Measurements from ENCODE around the gene FGF11.

The FGF11 gene

DNA sequence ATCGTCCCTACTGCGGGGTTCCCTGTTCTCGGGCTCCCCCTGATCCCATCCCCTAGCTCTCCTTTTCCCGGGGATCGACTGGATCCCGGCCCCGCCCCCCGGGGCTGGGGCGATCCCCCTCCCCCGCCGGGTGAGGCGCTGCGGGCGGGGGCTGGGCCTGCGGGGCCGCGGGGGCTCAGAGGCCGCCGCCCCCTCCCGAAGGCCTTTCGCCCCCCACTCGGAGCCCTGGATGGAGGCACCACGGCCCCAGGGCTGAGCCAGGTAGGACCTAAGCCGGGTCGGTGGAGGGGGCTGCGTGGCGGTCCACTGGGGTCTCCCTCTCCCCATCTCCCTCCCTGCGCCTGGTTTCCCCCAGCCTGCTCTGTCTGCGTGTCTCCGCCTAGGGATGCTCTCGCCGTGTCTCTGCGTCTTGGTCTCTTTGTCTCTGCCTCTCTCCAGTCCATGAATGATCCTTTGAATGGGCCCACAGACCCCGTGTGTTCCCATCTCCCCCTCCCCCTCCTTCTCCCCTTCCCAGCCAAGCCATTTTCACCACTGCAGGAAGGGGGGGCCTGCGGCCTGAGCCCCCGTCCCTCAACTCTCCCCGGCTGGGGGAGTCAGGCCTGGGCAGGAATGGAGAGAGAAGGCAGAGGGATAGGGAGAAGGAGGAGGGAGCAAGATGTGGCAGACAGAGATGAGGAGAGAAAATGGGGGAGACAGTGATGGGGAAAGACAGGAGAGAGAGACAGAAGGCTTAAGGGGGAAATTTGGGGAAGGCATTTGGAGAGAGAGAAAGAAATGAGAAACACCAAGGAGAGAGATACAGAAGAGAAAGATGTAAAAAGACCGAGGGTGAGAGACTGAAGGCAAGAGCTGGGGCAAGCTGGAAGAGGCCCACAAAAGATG is 33.7 kb upstream of the FGF11 start:
- Mint-ChIP-seq H3K36me3 (ENCODE audit: low read depth) (peaks cover 9% of the 10 kb centered on the region), H3K27me3 (no peaks in the 10 kb centered on the region), H3K4me1 (ENCODE audit: low read depth) (peaks cover 12% of the 10 kb centered on the region), H3K9me3 (no peaks in the 10 kb centered on the region), H3K4me3 (peak overlapping the region; percentile 76), H3K27ac (no peak overlapping the region)

DNA sequence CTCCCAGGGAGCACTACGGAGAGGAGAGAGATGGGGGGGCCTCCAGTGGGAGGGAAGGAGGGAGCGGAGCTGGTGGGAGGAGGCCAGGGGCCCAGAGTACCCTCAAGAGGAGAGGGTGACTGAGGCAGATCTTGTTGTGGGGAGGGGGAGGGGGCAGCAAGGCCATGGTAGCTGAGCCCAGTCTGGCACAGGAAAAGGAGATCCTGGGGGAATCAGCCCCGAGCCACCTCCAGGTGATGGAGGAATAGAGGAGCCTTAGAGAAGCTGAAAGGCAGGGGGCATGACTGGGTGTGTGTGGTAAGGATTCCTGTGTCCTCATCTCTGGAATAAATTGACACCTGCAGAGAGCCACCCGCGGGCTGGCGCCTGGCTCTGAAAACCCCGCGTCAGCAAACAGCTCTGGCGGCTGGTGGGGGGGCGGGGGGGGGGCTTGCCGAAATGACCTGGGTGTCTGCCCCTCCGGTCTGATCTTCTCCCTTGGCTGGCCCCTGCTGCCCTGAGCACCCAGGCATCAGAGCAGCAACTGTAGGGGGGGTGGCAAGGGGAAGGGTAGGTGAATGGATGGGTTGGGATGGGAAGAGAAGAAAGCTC is 33.0 kb upstream of the FGF11 start:
- peaks cover 12% of the 10 kb centered on the region for H3K4me1 Mint-ChIP-seq (ENCODE audit: low read depth)
- no peak overlapping the region for H3K27ac Mint-ChIP-seq
- no peaks in the 10 kb centered on the region for H3K9me3 Mint-ChIP-seq
- H3K27me3 Mint-ChIP-seq = no peaks in the 10 kb centered on the region
- H3K36me3 Mint-ChIP-seq (ENCODE audit: low read depth) = peaks cover 9% of the 10 kb centered on the region
- H3K4me3 Mint-ChIP-seq = peak overlapping the region; percentile 5

DNA sequence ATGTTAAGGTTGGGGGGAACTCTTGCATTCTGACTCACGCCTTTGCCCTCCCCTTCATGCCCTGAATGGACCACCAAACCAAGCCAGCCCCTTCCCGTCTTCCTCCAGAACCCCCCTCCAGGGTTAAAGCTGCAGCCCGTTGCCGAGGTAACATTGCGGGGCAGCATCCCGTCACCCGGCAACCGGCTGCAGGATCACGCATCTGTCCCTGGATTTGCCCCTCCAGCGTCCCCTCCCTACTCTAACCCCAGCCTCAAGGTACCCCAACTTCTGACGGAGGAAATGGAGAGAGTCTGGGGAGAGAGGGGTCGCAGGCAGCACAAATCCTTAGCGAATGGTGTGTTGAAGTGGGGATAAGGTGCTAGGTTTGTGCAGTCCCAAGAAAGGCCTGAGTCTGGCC is 32.2 kb upstream of the FGF11 start:
- Mint-ChIP-seq H3K4me1 (ENCODE audit: low read depth) (peaks cover 12% of the 10 kb centered on the region), H3K27me3 (no peaks in the 10 kb centered on the region), H3K4me3 (no peak overlapping the region), H3K36me3 (ENCODE audit: low read depth) (peaks cover 4% of the 10 kb centered on the region), H3K27ac (no peak overlapping the region), H3K9me3 (no peaks in the 10 kb centered on the region)

DNA sequence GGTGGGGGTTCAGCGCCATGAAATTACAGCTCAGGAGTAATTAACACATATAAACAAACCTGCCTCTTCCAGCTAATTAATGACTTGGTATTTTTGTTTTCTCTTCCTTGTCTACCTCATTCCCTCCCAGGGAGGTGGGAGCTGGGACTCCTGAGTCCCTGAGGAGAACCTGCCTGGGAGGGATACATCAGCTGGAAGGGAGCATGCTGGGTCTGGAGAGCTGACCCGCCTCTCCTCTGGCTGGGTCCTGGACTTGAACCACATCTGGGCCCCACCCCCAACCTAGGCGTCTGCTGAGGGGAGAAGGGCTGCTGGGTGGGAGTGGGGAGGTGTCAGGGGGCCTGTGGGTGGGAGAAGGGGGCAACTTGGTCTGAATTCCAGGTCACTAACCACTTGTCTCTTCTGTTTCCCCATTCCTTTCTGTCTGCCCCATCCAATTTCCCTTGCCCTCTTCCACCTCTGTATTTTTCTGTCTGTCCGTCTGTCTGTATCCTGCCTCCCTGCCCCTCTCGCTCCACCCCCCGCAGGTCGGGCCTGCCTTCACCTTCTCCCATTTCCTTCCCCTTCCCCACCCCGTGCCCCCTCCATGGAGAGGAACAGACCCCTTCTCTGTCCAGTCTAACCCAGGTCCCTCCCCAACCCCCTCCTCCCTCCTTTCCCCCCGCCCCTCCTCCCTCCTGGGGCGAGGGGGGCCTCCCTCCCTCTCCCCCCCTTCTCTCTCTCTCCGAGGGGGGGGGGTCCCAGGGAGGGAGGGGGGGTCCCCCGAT is 31.6 kb upstream of the FGF11 start, which contains the start of gene NLGN2:
Gene NLGN2 (plus strand): TSS at position 361 of the 767 bp plus-strand sequence. CDS start 411 bp downstream, outside the sequence.
- no peaks in the 10 kb centered on the region for H3K27me3 Mint-ChIP-seq
- peaks cover 12% of the 10 kb centered on the region for H3K4me1 Mint-ChIP-seq (ENCODE audit: low read depth)
- peak within 1 kb of the TSS; percentile 45 for H3K4me3 Mint-ChIP-seq
- no peaks in the 10 kb centered on the region for H3K9me3 Mint-ChIP-seq
- H3K36me3 Mint-ChIP-seq (ENCODE audit: low read depth) = peaks cover 4% of the 10 kb centered on the region
- peak within 1 kb of the TSS; percentile 55 for H3K27ac Mint-ChIP-seq

DNA sequence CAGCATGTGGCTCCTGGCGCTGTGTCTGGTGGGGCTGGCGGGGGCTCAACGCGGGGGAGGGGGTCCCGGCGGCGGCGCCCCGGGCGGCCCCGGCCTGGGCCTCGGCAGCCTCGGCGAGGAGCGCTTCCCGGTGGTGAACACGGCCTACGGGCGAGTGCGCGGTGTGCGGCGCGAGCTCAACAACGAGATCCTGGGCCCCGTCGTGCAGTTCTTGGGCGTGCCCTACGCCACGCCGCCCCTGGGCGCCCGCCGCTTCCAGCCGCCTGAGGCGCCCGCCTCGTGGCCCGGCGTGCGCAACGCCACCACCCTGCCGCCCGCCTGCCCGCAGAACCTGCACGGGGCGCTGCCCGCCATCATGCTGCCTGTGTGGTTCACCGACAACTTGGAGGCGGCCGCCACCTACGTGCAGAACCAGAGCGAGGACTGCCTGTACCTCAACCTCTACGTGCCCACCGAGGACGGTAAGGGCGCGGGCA is 31.0 kb upstream of the FGF11 start:
- peaks cover 6% of the 10 kb centered on the region for H3K4me1 Mint-ChIP-seq (ENCODE audit: low read depth)

DNA sequence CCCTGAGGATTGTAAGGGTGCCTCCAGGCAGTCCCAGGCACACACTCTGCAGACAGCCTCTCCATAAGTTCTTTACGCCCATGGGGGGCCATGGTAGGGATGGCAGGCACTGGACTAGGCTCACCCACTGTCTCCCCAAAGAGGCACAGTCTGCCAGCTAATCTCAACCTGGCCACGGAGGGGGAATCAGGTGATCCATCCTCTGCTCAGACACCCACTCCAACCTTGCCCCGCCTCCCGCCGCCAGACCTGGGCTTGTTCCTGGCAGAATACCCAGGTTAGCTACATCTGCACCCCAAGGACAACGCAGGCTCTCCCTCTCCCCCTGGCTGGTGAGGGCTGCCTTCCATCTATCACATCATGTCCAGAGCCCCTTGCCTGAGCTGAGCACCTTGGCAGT is 30.4 kb upstream of the FGF11 start:
- peaks cover 4% of the 10 kb centered on the region for H3K36me3 Mint-ChIP-seq (ENCODE audit: low read depth)
- H3K4me1 Mint-ChIP-seq (ENCODE audit: low read depth) = peaks cover 5% of the 10 kb centered on the region
- no peaks in the 10 kb centered on the region for H3K27me3 Mint-ChIP-seq
- H3K4me3 Mint-ChIP-seq = no peak overlapping the region
- H3K27ac Mint-ChIP-seq = peak overlapping the region; percentile 61
- H3K9me3 Mint-ChIP-seq = no peaks in the 10 kb centered on the region

More for the DNA sequence above, 31.0 kb upstream of the FGF11 start:
- Mint-ChIP-seq H3K9me3 (no peaks in the 10 kb centered on the region), H3K36me3 (ENCODE audit: low read depth) (peaks cover 4% of the 10 kb centered on the region), H3K4me3 (no peak overlapping the region), H3K27ac (peak overlapping the region; percentile 40), H3K27me3 (no peaks in the 10 kb centered on the region)

DNA sequence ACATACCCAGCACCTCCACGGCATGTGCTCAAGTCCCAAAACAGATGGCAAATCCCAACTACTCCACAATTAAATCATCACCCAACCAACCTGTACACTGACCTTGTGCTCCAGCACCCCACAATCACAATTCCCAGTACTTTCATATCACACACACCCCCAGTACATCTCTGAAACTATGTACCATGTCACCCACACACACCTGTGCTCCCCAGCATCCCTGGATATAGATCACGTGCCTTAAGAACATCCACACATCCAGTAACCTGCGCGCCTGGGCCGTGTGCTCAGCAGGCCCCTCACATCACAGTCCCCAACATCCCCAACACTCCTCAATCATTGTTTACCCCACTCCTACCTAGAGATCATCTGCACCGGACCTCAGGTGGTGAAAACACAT is 29.6 kb upstream of the FGF11 start:
- Mint-ChIP-seq H3K4me1 (ENCODE audit: low read depth) (peaks cover 5% of the 10 kb centered on the region), H3K27me3 (no peaks in the 10 kb centered on the region), H3K9me3 (no peaks in the 10 kb centered on the region), H3K36me3 (ENCODE audit: low read depth) (peaks cover 4% of the 10 kb centered on the region), H3K4me3 (no peak overlapping the region), H3K27ac (no peak overlapping the region)

DNA sequence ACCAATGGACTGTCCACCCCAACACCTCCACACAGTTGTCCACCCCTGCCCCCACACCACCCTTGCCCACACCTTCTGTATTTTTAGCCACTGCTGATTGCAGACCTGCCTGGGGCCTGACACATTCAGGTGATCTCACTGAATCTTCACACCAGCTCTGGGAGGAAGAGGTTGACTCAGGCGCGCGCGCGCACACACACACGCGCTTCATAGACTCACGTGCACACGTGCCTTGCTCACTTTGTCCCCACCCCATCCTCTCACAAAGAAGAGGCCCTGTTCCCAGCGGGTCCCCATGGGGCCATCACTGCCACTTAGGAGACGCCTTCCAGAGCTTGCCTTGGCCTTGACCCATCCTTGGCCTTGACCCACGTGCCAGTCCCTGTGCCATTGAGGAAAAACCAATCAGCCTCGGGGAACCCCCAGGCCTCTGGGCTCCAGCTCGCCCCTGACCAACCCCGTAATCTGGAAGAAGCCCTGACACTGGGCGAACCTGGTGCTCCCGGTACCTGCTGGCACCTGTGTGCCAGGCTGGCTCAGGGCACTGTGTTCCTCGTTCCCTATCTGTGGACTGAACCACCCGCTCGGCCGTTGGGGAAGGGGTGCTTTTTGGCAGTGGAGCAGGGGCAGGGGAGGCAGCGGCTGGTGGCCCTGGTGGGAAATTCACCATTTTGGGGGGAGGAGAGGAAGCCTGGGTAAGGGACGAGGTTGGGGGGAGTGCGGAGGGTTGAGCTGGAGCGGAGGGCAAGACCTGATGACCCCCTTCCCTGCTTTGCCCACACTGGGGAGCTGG is 28.5 kb upstream of the FGF11 start:
- H3K4me1 Mint-ChIP-seq (ENCODE audit: low read depth) = peaks cover 5% of the 10 kb centered on the region
- H3K4me3 Mint-ChIP-seq = no peak overlapping the region
- no peak overlapping the region for H3K27ac Mint-ChIP-seq
- no peaks in the 10 kb centered on the region for H3K27me3 Mint-ChIP-seq
- peaks cover 4% of the 10 kb centered on the region for H3K36me3 Mint-ChIP-seq (ENCODE audit: low read depth)
- H3K9me3 Mint-ChIP-seq = no peaks in the 10 kb centered on the region

DNA sequence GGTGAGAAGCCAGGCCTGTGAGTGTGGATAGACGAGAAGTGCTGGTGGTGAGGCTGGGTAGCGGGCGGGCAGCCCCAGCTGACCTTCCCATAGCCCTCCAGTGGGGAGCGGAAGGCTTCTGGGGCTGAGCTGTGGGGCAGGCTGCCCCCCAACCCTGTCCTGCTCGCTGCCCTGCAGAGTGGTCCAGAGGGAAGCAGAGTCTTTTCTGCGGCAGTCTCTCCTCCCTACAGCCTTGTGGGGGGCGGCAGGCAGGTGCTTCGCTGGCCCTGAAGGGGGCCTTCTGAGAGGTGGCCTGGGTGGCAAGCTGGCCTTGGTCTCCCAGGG is 27.9 kb upstream of the FGF11 start:
- Mint-ChIP-seq H3K9me3 (no peaks in the 10 kb centered on the region), H3K36me3 (ENCODE audit: low read depth) (peaks cover 4% of the 10 kb centered on the region), H3K27ac (no peak overlapping the region), H3K27me3 (no peaks in the 10 kb centered on the region), H3K4me1 (ENCODE audit: low read depth) (peaks cover 5% of the 10 kb centered on the region), H3K4me3 (no peak overlapping the region)

DNA sequence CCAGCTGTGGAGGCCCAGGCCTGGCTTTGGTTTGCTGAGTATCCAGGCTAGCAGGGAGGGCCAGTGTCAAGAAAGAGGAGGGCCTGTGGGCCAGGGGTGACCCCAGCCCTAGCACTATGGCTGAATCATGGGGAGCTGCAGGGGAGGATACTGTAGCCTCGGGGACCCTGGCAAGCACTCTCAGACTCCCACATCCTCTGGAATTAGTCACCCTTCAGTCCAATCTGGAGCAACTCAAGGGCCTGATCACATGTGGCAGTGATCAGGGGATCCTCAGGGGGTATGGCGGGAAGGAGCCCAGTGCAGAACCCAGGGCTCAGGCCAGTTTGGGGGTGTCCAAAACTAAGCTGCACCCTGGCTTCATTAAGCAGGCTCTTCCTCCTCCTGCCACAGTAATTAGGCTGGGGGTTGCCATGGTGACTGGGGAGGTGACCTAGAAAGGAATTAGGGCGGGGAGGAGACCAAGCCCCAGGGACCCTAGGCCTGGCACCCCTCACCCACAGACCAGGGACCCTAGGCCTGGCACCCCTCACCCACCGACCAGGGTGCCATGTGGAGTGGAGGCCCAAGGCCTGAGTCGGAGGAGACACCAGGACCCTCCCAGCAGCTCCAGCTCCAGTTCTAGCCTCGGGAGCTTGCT is 25.8 kb upstream of the FGF11 start:
- Mint-ChIP-seq H3K4me1 (ENCODE audit: low read depth) (no peaks in the 10 kb centered on the region), H3K27ac (no peak overlapping the region), H3K36me3 (ENCODE audit: low read depth) (peaks cover 4% of the 10 kb centered on the region), H3K4me3 (no peak overlapping the region), H3K27me3 (no peaks in the 10 kb centered on the region), H3K9me3 (no peaks in the 10 kb centered on the region)

DNA sequence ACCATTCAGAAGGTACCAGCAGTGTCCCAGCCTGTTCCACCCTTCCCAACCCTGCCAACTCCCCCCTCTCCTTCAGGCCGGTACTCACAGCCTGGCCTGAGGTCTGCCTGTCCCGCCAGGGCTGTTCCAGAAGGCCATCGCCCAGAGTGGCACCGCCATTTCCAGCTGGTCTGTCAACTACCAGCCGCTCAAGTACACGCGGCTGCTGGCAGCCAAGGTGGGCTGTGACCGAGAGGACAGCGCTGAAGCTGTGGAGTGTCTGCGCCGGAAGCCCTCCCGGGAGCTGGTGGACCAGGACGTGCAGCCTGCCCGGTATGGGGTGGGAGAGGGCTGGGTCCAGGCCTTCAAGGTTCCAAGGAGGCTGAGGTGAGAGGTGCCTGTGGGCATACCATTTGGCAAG is 24.5 kb upstream of the FGF11 start:
- Mint-ChIP-seq H3K4me3 (no peak overlapping the region), H3K9me3 (no peaks in the 10 kb centered on the region)

DNA sequence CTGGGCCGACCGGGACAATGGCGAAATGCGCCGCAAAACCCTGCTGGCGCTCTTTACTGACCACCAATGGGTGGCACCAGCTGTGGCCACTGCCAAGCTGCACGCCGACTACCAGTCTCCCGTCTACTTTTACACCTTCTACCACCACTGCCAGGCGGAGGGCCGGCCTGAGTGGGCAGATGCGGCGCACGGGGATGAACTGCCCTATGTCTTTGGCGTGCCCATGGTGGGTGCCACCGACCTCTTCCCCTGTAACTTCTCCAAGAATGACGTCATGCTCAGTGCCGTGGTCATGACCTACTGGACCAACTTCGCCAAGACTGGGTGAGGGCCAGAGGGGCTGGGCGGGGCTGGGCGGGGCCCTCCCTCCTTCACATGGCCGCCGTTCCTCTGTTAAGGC is 23.5 kb upstream of the FGF11 start:
- no peak overlapping the region for H3K27ac Mint-ChIP-seq
- no peaks in the 10 kb centered on the region for H3K27me3 Mint-ChIP-seq
- no peaks in the 10 kb centered on the region for H3K9me3 Mint-ChIP-seq
- H3K36me3 Mint-ChIP-seq (ENCODE audit: low read depth) = no peaks in the 10 kb centered on the region
- no peak overlapping the region for H3K4me3 Mint-ChIP-seq
- no peaks in the 10 kb centered on the region for H3K4me1 Mint-ChIP-seq (ENCODE audit: low read depth)

More for the DNA sequence above, 24.5 kb upstream of the FGF11 start:
- no peak overlapping the region for H3K27ac Mint-ChIP-seq
- H3K36me3 Mint-ChIP-seq (ENCODE audit: low read depth) = no peaks in the 10 kb centered on the region
- H3K27me3 Mint-ChIP-seq = no peaks in the 10 kb centered on the region
- no peaks in the 10 kb centered on the region for H3K4me1 Mint-ChIP-seq (ENCODE audit: low read depth)

DNA sequence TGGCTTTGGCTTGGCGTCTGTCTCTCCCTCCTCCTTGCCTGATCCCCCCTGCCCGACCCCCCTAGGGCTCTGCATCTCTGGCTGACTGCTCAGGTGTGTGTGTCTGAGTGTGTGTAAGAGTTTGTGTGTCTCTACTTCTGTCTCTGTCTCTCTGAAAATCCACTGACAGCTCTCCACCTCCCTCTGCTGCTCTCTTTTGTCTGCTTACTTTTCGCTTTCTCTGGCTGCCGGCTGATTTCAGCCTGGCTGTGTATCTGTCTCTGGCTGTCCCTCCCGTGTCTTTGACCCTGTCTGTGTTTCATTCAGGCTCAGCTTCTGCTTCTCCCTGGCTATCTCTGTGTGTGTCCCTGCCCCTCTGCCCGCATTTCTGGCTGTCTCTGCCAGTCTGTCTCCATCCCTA is 23.0 kb upstream of the FGF11 start:
- Mint-ChIP-seq H3K9me3 (no peaks in the 10 kb centered on the region), H3K4me3 (no peak overlapping the region), H3K36me3 (ENCODE audit: low read depth) (no peaks in the 10 kb centered on the region), H3K4me1 (ENCODE audit: low read depth) (no peaks in the 10 kb centered on the region), H3K27me3 (no peaks in the 10 kb centered on the region), H3K27ac (no peak overlapping the region)

DNA sequence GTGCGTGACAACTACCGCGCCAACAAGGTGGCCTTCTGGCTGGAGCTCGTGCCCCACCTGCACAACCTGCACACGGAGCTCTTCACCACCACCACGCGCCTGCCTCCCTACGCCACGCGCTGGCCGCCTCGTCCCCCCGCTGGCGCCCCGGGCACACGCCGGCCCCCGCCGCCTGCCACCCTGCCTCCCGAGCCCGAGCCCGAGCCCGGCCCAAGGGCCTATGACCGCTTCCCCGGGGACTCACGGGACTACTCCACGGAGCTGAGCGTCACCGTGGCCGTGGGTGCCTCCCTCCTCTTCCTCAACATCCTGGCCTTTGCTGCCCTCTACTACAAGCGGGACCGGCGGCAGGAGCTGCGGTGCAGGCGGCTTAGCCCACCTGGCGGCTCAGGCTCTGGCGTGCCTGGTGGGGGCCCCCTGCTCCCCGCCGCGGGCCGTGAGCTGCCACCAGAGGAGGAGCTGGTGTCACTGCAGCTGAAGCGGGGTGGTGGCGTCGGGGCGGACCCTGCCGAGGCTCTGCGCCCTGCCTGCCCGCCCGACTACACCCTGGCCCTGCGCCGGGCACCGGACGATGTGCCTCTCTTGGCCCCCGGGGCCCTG is 22.2 kb upstream of the FGF11 start:
- Mint-ChIP-seq H3K27me3 (no peaks in the 10 kb centered on the region), H3K36me3 (ENCODE audit: low read depth) (no peaks in the 10 kb centered on the region), H3K4me3 (no peak overlapping the region), H3K4me1 (ENCODE audit: low read depth) (no peaks in the 10 kb centered on the region), H3K27ac (no peak overlapping the region), H3K9me3 (no peaks in the 10 kb centered on the region)
